Measurements from ENCODE around the gene SLC2A1. TPM values are rescaled to one million over a fixed set of nuclear protein-coding genes. Genes with fewer than 3 reads are reported as not detected.
A peak's percentile ranks its signal among the peaks of the same experiment; 100 is the strongest.

SLC2A1 gene
- total RNA-seq, 1 donor from 2014 or later: 1,905 TPM

DNA sequence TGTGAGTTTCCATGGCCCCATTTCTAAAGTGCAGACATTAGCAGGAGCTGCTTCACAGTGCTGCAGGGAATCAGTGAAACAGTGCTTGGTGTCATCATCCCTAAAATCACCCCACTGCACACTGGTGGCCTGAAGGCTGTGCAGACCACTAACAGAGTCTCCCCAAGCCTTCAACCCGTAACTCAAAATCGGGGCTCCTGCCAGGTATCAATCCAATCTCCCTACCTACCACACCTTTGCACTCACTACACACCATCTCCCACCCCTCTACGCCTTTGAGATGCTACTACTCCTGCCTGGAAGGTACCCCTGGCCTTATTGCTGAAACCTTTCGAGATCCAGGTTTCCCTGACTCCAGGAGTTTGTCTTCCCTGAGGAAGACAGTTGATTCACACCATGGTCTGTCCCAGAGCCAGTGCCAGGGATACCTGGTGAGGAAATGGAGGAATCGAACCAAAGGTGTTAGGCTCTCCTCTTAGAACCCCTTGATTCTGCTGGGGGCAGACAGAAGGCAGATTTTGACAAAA lies 25.5 kb downstream of the SLC2A1 start:
- FAIRE-seq (no peak), DNase-seq (ENCODE audit: low read depth) (no peak)
- no peak overlapping the region for H3K4me3 ChIP-seq (ENCODE audit: low read depth, low read length)
- TF ChIP-seq CTCF (IDR thresholded peaks at IDR 0.05; ENCODE audit: insufficient read depth, low read length, severe bottlenecking): no peak
- peaks cover 62% of the 10 kb centered on the region for H3K36me3 ChIP-seq (ENCODE audit: control insufficient read depth, insufficient read depth, low read length)
- H3K27me3 ChIP-seq (ENCODE audit: control insufficient read depth, insufficient read depth, low read length): no peaks in the 10 kb centered on the region

GRCh38 chr1:42932442-42932941 lies 26.2 kb downstream of the SLC2A1 start:
- Histone ChIP-seq H3K36me3 (ENCODE audit: control insufficient read depth, insufficient read depth, low read length) (peaks cover 66% of the 10 kb centered on the region), H3K27me3 (ENCODE audit: control insufficient read depth, insufficient read depth, low read length) (no peaks in the 10 kb centered on the region), H3K4me3 (ENCODE audit: low read depth, low read length) (no peak overlapping the region)
- TF ChIP-seq CTCF (IDR thresholded peaks at IDR 0.05; ENCODE audit: insufficient read depth, low read length, severe bottlenecking): no peak
- DNase-seq (ENCODE audit: low read depth) (no peak), FAIRE-seq (no peak)

- DNase-seq (ENCODE audit: low read depth): peak; percentile 65
- no peak overlapping the region for H3K4me3 ChIP-seq (ENCODE audit: low read depth, low read length)
These were observed 26.7 kb downstream of the SLC2A1 start for GRCh38 chr1:42931911-42932422.

DNA sequence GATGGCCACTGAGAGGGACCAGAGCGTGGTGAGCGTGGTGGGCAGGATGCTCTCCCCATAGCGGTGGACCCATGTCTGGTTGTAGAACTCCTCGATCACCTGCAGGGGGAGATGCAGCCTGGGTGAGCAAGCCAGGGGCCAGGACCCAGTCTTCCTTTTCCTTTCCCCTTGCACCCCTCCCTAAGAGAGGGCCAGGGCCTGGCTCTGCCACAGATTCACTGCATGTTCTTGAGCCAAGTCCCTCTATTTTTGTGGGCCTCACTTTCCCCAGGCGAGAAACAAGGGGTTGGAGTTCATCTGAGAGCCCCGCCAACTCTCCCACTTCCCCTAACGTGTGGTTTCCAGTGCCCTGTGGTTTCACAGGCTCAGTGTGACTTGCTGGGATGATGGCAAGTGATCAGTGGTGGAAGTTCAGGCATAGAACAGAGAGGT lies 27.5 kb downstream of the SLC2A1 start:
- FAIRE-seq (no peak), DNase-seq (ENCODE audit: low read depth) (no peak)
- peaks cover 68% of the 10 kb centered on the region for H3K36me3 ChIP-seq (ENCODE audit: control insufficient read depth, insufficient read depth, low read length)

More at GRCh38 chr1:42931911-42932422, 26.7 kb downstream of the SLC2A1 start:
- no peak for FAIRE-seq
- no peak for TF ChIP-seq CTCF (IDR thresholded peaks at IDR 0.05; ENCODE audit: insufficient read depth, low read length, severe bottlenecking)
- Histone ChIP-seq H3K27me3 (ENCODE audit: control insufficient read depth, insufficient read depth, low read length) (no peaks in the 10 kb centered on the region), H3K36me3 (ENCODE audit: control insufficient read depth, insufficient read depth, low read length) (peaks cover 71% of the 10 kb centered on the region)

GRCh38 chr1:42930178-42931107 lies 28.2 kb downstream of the SLC2A1 start:
- FAIRE-seq (no peak), DNase-seq (ENCODE audit: low read depth) (no peak)
- no peak for TF ChIP-seq CTCF (IDR thresholded peaks at IDR 0.05; ENCODE audit: insufficient read depth, low read length, severe bottlenecking)
- Histone ChIP-seq H3K36me3 (ENCODE audit: control insufficient read depth, insufficient read depth, low read length) (peaks cover 65% of the 10 kb centered on the region), H3K27me3 (ENCODE audit: control insufficient read depth, insufficient read depth, low read length) (no peaks in the 10 kb centered on the region), H3K4me3 (ENCODE audit: low read depth, low read length) (no peak overlapping the region)

More for the DNA sequence above, 27.5 kb downstream of the SLC2A1 start:
- TF ChIP-seq CTCF (IDR thresholded peaks at IDR 0.05; ENCODE audit: insufficient read depth, low read length, severe bottlenecking): peak; percentile 66
- H3K4me3 ChIP-seq (ENCODE audit: low read depth, low read length): no peak overlapping the region
- no peaks in the 10 kb centered on the region for H3K27me3 ChIP-seq (ENCODE audit: control insufficient read depth, insufficient read depth, low read length)
